GM23338 (cell line): ENCODE measurements around the gene ATP2B1. TPM values are rescaled to one million over a fixed set of nuclear protein-coding genes. Genes with fewer than 3 reads are reported as not detected.

Experiments used
- ATAC-seq: fragments of 200-7000 bp; cut with Tn5 transposase; 3 replicates; pipeline ENCODE4 v1.9.1; 2020
- DNase-seq: peaks from one replicate; pipeline ENCODE4 v3.0.0-alpha.2; 2015; ENCODE audit warnings: low spot score
- H2AFZ ChIP-seq: fragments of 200-600 bp; sonication (generic); 2 replicates; pipeline ENCODE4 v1.8.0; 2016; ENCODE audit warnings: antibody characterized with exemption, mild to moderate bottlenecking, moderate library complexity
- H3F3A ChIP-seq: fragments of 200-600 bp; sonication (generic); replicated peaks from 2 replicates; pipeline ENCODE4 v1.8.0; 2017; ENCODE audit warnings: antibody characterized with exemption, mixed run types, low read depth
- H3K27ac ChIP-seq: fragments of 200-600 bp; sonication (generic); 2 replicates; pipeline ENCODE4 v1.6.1; 2016; ENCODE audit warnings: low read depth
- H3K27me3 ChIP-seq: fragments of 200-600 bp; sonication (generic); 2 replicates; pipeline ENCODE4 v1.8.0; 2016; ENCODE audit warnings: mild to moderate bottlenecking, mixed run types, moderate library complexity; ENCODE audit not compliant: insufficient read depth
- H3K36me3 ChIP-seq: fragments of 200-600 bp; sonication (generic); 2 replicates; pipeline ENCODE4 v1.8.0; 2016; ENCODE audit warnings: mild to moderate bottlenecking; ENCODE audit not compliant: insufficient read depth
- H3K4me1 ChIP-seq: fragments of 200-600 bp; sonication (generic); 2 replicates; pipeline ENCODE4 v1.8.0; 2016; ENCODE audit warnings: mild to moderate bottlenecking, moderate library complexity; ENCODE audit not compliant: insufficient read depth
- H3K4me2 ChIP-seq: fragments of 200-600 bp; sonication (generic); 2 replicates; pipeline ENCODE4 v1.7.1; 2017; ENCODE audit warnings: mixed run types
- H3K4me3 ChIP-seq: fragments of 200-600 bp; sonication (generic); 2 replicates; pipeline ENCODE4 v1.6.1; 2016; ENCODE audit warnings: mixed run types
- H3K79me2 ChIP-seq: fragments of 200-600 bp; sonication (generic); replicated peaks from 2 replicates; pipeline ENCODE4 v1.8.0; 2017; ENCODE audit warnings: mild to moderate bottlenecking; ENCODE audit not compliant: insufficient read depth
- H3K9me2 ChIP-seq: fragments of 200-600 bp; sonication (generic); 2 replicates; pipeline ENCODE4 v1.8.0; 2017; ENCODE audit not compliant: insufficient read depth
- H4K20me1 ChIP-seq: fragments of 200-600 bp; sonication (generic); replicated peaks from 2 replicates; pipeline ENCODE4 v1.8.0; 2017; ENCODE audit warnings: mild to moderate bottlenecking; ENCODE audit not compliant: insufficient read depth
- H3K27ac Mint-ChIP-seq: 2 replicates; pipeline ENCODE4 v1.8.0; 2020; ENCODE audit warnings: inconsistent platforms, mild to moderate bottlenecking, moderate library complexity, mixed read lengths
- H3K27me3 Mint-ChIP-seq: 3 replicates; pipeline ENCODE4 v1.8.0; 2022; ENCODE audit warnings: low read depth, mild to moderate bottlenecking, moderate library complexity, mixed read lengths, inconsistent platforms; ENCODE audit not compliant: insufficient read depth, poor library complexity
- H3K36me3 Mint-ChIP-seq: 3 replicates; pipeline ENCODE4 v1.8.0; 2021; ENCODE audit warnings: low read depth, mild to moderate bottlenecking, inconsistent platforms, moderate library complexity, mixed read lengths
- H3K4me1 Mint-ChIP-seq: 3 replicates; pipeline ENCODE4 v1.8.0; 2020; ENCODE audit warnings: mild to moderate bottlenecking, inconsistent platforms, mixed read lengths
- H3K4me3 Mint-ChIP-seq: 3 replicates; pipeline ENCODE4 v1.8.0; 2021; ENCODE audit warnings: moderate library complexity, mild to moderate bottlenecking, inconsistent platforms, mixed read lengths
- H3K9me3 Mint-ChIP-seq: 3 replicates; pipeline ENCODE4 v1.8.0; 2020; ENCODE audit warnings: moderate library complexity, mild to moderate bottlenecking, inconsistent platforms, mixed read lengths
- CREB1 ChIP-seq: fragments of 250-450 bp; sonication (Bioruptor Pico); IDR thresholded peaks from 2 replicates; pipeline ENCODE4 v1.5.0; 2020; ENCODE audit warnings: low read depth, mild to moderate bottlenecking, moderate library complexity
- ETS1 ChIP-seq: IDR thresholded peaks from 2 replicates; pipeline ENCODE4 v1.6.1; 2016; ENCODE audit warnings: antibody characterized with exemption
- ZNF331 ChIP-seq: fragments of 250-450 bp; sonication (Bioruptor Pico); IDR thresholded peaks from 2 replicates; pipeline ENCODE4 v1.5.0; 2020; ENCODE audit warnings: low read depth, mild to moderate bottlenecking, moderate library complexity
- ZNF462 ChIP-seq: fragments of 250-450 bp; sonication (Bioruptor Pico); IDR thresholded peaks from 2 replicates; pipeline ENCODE4 v1.5.0; 2020; ENCODE audit warnings: mild to moderate bottlenecking, moderate library complexity
- polyA plus RNA-seq: library from polyadenylated mRNA; unstranded; fragments of >200 nt; fragmentation: Nextera tagmentation; extraction: Ambion mirVana; gene quantifications from 2 replicates; pipeline ENCODE4 v1.2.1, GENCODE V29; 2016
- total RNA-seq: library from RNA; depleted of rRNA; stranded (reverse); fragments of >200 nt; shearing (Covaris generic); gene quantifications from 2 replicates; pipeline ENCODE4 v1.2.3, GENCODE V29; 2014

The ATP2B1 gene
- total and polyA plus RNA-seq, 2 experiments from 2014 or later: 39.3 to 42.3 TPM

- TF ChIP-seq ZNF462 (no peak), ETS1 (no peak), ZNF331 (CRISPR knock-in tag) (no peak)
Measured at GRCh38 chr12:89697296-89697695, 11.3 kb downstream of the ATP2B1 start (continued).

DNA sequence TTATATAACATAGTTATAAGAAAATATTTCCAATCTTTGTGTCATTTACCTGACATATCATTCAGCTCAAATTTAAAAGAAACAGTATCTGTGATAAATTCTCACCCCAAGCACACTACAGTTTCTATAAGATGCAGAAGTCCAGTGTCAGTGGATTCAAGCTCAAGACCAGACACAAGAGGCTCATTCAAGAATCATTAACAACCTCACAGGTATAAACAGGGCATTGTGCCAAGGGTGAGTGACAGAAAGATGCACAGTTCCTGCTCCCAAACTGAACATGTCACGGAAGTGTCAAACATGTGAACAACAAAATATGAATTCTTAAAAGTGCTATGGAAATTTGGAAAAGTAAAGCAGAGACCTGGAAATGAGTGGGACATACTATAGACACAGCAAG, 12.8 kb downstream of the ATP2B1 start:
- DNase-seq: no peak
- peaks cover 95% of the 10 kb centered on the region for H3K79me2 ChIP-seq
- peaks cover 20% of the 10 kb centered on the region for H4K20me1 ChIP-seq
- no peaks in the 10 kb centered on the region for H3K27me3 ChIP-seq
- ATAC-seq: no peak
- Mint-ChIP-seq H3K9me3 (no peaks in the 10 kb centered on the region), H3K4me3 (no peak overlapping the region), H3K27ac (0 out of 2 replicates have a peak overlapping the region, but pooled peaks have one; percentile 46), H3K36me3 (no peaks in the 10 kb centered on the region), H3K4me1 (peaks cover 24% of the 10 kb centered on the region), H3K27me3 (no peaks in the 10 kb centered on the region)
- no peak overlapping the region for H3K4me2 ChIP-seq
- H3K4me1 ChIP-seq: no peaks in the 10 kb centered on the region; the same call in 1 of the 2 replicates
- H3F3A ChIP-seq: no peaks in the 10 kb centered on the region
- no peaks in the 10 kb centered on the region for H3K9me2 ChIP-seq
- no peak overlapping the region for H2AFZ ChIP-seq
- H3K4me3 ChIP-seq: no peak overlapping the region
- H3K27ac ChIP-seq: no peak overlapping the region
- no peaks in the 10 kb centered on the region for H3K36me3 ChIP-seq
- TF ChIP-seq CREB1 (CRISPR knock-in tag): no peak
